ENCODE data around the gene CACNA1E.

DNA sequence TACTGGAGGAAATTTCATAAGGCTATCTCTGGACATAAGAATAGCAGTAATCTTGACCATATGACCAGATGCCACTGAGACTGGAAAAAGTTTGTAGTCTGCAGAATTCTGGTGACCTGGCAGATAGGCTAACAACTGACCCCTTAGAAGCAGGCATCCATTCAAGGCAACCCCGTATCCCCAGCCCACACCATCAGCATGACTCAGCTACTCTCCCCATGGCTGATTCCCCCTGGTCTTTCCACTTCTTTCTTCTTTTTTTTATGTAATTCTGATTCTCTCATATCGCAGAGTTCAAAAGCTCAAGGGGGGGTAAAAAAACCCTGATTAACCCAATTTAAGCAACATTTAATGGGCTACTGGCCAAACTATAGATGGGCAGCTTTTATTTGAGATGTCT, 335.1 kb downstream of the CACNA1E start:
- TF ChIP-seq, protein P1, sequence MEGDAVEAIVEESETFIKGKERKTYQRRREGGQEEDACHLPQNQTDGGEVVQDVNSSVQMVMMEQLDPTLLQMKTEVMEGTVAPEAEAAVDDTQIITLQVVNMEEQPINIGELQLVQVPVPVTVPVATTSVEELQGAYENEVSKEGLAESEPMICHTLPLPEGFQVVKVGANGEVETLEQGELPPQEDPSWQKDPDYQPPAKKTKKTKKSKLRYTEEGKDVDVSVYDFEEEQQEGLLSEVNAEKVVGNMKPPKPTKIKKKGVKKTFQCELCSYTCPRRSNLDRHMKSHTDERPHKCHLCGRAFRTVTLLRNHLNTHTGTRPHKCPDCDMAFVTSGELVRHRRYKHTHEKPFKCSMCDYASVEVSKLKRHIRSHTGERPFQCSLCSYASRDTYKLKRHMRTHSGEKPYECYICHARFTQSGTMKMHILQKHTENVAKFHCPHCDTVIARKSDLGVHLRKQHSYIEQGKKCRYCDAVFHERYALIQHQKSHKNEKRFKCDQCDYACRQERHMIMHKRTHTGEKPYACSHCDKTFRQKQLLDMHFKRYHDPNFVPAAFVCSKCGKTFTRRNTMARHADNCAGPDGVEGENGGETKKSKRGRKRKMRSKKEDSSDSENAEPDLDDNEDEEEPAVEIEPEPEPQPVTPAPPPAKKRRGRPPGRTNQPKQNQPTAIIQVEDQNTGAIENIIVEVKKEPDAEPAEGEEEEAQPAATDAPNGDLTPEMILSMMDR (conservative IDR thresholded peaks at IDR 0.05; ENCODE audit: low read length): no peak
- TF ChIP-seq EZH2phosphoT487 (IDR thresholded peaks at IDR 0.05; ENCODE audit: borderline replicate concordance, low read depth, low read length): no peak

Measured in OCI-LY7 (cell line).